C4-2B (cell line): ENCODE results near the gene CAPN12.

ENCODE experiments used
- CTCF ChIP-seq: fragments of 450-650 bp; conservative IDR thresholded peaks from 2 replicates; pipeline ENCODE4 v1.5.1; 2017; ENCODE audit warnings: mild to moderate bottlenecking
- ZFX ChIP-seq: fragments of 450-650 bp; IDR thresholded peaks from 2 replicates; pipeline ENCODE4 v1.6.1; 2017

GRCh38 chr19:38744298-38744681, at the start of gene CAPN12:
- TF ChIP-seq CTCF (no peak), ZFX (no peak)
